Stimulated activated CD4-positive, alpha-beta T cell treated with anti-CD3 and anti-CD28 coated beads, Interleukin-2, amount 100 ng/mL, for 24 hours (primary cell): Measurements from ENCODE around the gene CNTLN.
"Not testable (repeated sequence)": the region's sequence is repeated elsewhere in the genome, so short reads cannot be mapped to it uniquely, and the experiment has no call there.

ENCODE experiments used
- DNase-seq, 2 donors: peaks; one replicate each; pipeline ENCODE4 v3.0.0-alpha.2; 2020

CNTLN gene

DNA sequence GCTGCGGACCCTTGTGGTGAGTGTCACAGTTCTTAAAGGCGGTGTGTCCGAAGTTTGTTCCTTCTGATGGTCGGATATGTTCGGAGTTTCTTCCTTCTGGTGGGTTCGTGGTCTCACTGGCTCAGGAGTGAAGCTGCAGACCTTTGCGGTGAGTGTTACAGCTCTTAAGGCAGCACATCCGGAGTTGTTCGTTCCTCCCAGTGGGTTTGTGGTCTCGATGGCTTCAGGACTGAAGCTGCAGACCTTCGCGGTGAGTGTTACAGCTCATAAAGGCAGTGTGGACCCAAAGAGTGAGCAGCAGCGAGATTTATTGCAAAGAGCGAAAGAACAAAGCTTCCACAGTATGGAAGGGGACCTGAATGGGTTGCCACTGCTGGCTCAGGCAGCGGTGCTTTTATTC, 42.7 kb downstream of the CNTLN start:
- not testable (repeated sequence) for DNase-seq

DNA sequence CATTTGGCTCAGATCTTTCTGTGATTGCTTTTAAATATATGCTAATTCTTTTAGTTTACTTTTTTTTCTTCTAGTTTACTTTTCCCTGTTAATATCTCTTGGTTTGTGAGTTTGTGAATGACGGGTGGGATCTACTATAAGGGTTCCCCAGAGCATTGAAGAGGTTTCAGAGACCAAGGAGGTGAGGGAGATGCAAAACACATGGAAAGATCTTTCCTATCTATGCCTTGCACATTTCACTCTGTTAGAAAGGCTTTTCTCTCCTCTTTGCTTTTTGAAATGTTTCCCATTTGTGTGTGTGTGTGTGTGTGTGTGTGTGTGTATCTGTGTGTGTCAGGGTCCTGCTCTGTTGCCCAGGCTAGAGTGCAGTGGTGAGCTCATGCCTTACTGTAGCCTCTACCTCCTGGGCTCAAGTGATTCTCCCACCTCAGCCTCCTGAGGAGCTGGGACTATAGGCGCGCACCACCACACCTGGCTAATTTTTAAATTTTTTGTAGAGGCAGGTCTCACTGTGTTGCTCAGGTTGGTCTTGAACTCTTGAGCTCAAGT, 50.7 kb downstream of the CNTLN start:
- no peak for DNase-seq

- DNase-seq, result no peak
These were observed 56.2 kb downstream of the CNTLN start for GRCh38 chr9:17191082-17191481.

GRCh38 chr9:17204611-17205152, 69.8 kb downstream of the CNTLN start:
- DNase-seq, result no peak

DNA sequence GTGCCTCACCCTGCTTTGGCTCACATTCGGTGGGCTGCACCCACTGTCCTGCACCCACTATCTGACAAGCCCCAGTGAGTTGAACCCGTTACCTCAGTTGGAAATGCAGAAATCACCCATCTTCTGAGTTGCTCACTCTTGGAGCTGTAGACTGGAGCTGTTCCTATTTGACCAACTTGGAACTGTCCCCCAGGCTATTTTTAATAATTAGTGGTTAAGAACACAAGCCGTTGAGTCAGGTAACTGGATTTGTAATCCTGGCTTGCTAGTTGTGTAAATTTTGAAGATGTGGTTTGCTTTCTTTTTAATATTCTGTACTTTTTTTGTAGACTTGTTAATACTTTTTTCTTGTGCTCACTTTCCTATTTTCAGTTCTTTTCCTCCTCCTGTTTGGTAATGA, 81.2 kb downstream of the CNTLN start:
- DNase-seq, result no peak

- DNase-seq, result no peak
These were observed 81.8 kb downstream of the CNTLN start for GRCh38 chr9:17216646-17217045.

GRCh38 chr9:17217272-17217671, 82.4 kb downstream of the CNTLN start:
- DNase-seq, result no peak

DNA sequence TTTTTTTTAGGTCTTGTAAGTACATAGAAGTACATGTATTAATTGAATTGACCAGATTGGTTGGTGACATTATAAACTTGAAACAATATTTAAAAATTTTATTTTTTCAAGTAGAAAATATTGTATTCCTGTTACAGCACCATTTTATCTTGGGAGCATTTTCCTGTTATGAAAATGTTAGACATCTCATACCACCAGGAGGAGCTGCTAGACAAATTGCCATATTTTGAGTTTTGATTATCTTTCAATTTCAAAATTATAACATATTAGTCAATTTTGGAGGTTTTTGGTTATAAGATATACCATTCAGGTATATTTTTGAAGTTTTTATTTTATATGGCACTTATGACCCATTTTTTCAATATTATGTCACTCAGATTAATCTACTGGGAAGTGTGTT, 84.4 kb downstream of the CNTLN start:
- no peak for DNase-seq

- no peak for DNase-seq
These were observed 88.1 kb downstream of the CNTLN start for GRCh38 chr9:17222932-17223331.

DNA sequence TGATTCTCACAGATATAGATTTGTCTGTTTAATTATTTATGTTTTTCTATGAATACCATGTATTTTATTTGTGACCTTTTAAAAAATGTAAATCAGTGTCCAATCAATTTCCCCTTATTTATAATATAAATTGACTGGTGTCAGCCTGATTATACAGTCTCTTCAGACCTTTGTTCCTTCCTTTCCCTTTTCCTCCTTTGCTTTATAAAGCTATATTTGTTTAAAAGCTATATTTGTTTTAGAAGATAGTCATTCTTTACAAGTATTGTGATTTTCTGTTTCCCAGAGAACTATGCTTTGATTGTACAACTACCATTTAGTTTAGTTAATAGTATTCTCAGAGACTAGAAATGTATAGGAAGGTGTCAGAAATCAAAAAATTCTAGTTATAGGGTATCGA, 90.6 kb downstream of the CNTLN start:
- DNase-seq, result no peak

GRCh38 chr9:17229945-17230560, 95.2 kb downstream of the CNTLN start:
- no peak for DNase-seq

DNA sequence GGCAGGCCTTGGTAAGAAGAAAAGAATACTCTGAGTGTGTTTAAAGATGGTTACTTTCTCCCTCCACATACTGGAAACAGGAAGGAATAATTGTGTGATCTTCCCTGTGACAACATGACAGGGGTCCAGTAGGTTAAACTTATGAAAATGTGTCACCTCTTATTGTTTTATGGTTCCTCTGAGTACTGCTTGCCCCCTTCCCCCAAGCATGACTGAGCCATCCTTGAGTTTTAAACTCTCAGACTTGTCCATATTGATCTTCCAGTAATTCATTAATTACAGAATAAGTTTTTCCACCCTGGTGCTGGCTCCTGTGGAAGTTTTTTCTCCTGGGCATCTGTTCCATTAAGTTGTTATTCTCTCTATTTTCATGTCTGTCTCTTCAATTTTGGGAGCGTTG, 95.8 kb downstream of the CNTLN start:
- no peak for DNase-seq

DNA sequence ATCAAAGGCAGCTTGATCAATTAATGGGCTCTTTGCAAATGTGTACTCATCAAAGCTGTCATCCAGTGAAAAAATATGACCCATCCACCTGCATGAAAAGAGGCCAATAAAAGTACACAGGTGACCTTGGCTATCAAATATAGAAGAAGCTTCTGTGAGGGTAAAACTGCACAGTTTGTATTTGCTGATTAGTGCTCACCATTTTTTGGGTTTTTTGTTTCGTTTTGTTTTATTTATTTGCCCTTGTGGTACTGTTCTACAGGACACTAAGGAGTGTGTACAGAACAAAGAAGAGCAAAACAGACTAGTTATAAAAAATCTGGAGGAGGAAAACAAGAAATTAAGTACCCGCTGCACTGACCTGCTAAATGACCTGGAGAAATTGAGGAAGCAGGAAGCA, 101.3 kb downstream of the CNTLN start:
- no peak for DNase-seq

DNA sequence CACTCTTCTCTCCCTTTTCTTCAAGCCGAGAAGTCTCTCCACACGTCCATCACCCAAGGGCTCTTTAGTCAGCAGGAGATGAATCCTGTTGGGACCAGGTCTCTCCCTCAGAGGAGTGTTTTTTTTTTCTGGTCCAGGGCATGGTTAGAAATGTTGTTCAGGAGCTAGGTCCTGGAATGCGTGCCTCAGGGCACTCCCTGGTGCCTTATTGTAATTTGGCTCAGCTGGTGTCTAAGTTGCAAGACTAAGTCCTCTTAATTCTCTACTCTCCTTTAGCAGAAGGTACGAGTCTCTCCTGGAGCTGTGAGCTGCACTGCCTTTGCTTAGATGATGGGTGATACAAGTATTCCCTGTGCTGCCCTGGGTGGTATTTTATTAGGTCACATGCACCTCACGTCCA, 111.9 kb downstream of the CNTLN start:
- no peak for DNase-seq

DNA sequence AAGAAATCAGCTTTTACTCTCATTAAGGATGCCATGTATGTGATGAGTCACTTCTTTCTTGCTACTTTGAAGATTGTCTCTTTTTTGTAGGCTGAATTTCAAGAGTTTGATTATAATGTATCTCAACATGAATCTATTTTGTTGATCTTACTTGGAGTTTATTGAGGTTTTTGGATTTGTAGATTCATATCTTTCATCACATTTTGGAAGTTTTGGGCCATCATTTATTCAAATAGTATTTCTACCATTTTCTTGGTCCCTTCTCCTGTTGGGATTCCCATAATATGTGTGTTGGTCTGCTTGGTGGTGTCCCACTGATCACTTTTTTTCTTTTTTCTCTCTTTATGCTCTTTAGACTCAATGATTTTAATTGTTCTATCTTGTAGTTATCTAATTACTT, 116.3 kb downstream of the CNTLN start:
- no peak for DNase-seq

DNA sequence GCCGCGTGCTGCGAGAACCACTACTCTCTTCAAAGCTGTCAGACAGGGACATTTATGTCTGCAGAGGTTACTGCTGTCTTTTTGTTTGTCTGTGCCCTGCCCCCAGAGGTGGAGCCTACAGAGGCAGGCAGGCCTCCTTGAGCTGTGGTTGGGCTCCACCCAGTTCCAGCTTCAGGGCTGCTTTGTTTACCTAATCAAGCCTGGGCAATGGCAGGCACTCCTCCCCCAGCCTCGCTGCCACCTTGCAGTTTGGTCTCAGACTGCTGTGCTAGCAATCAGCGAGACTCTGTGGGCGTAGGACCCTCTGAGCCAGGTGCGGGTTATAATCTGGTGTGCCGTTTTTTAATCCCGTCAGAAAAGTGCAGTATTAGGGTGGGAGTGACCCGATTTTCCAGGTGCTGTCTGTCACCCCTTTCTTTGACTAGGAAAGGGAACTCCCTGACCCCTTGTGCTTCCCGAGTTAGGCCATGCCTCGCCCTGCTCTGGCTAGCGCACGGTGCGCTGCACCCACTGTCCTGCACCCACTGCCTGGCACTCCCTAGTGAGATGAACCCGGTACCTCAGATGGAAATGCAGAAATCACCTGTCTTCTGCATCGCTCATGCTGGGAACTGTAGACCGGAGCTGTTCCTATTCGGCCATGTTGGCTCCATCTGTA, 133.8 kb downstream of the CNTLN start:
- DNase-seq, result not testable (repeated sequence)

DNA sequence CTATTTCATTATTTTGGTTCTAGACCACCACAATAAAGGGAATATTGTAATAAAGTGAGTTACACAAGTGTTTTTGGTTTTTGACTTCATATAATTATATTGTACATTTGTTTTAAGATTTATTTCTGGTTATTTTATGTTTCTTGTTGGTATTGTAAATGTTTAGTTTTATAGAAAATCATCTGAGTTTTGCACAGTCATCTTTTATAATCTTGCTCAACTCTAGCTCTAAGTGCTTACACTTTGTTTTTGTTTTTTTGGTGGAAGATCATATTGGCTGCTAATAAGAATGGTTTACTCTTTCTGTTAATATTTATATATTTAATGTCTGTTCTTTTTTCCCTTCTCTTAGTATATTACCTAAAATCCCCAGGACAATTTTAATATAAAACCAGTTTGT, 135.0 kb downstream of the CNTLN start:
- DNase-seq, result no peak

DNA sequence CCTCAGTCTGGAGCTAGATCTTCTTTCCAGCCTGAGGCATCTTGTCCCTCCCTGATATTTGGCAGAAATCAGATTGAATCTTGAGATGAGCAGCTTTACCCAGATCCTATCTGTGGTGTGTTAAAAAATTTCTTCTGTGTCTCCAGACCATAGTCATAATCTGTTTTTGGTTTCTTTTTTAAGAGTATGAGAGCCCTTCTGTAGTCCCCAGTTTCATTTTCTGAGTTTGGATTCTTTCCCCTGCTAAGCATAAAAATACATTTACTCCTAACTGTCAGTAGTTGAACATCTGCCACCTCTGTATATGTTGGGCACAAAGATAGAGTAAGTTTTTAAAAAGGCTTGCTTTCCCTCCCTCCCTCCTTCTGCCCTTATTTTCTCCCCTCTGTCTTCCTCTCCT, 137.7 kb downstream of the CNTLN start:
- no peak for DNase-seq

DNA sequence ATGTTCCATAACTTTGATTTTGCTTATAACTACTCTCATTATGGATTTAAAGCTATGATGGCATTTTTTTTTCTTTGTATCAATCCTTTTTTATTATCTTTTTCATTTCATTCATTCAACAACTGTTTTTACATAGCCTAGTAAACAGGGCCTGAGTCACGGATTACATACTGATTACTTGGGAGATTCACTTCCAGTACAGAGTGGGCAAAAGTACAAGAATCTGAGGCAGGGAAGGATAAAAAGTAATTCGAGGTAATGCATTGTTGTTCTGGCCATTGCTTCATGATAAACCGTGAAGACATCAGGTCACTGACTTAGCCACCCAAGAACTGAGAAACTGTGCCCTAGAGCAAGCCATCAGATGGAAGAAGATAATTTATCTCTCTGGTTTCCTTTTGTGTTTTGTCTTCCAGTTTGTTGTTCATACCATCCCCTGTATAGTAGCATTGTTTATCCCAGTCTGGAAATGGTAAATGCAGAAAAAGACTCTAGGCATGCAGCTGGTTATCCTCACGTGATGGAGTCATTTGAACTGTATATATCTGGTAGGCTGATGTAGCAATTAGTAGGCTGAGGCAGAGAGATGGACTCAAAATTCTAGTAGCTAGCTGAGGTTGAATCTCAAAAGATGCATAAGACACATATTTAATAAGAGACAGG, 145.6 kb downstream of the CNTLN start:
- DNase-seq, result no peak

GRCh38 chr9:17290673-17291072, 155.8 kb downstream of the CNTLN start:
- DNase-seq, result not testable (repeated sequence)

DNA sequence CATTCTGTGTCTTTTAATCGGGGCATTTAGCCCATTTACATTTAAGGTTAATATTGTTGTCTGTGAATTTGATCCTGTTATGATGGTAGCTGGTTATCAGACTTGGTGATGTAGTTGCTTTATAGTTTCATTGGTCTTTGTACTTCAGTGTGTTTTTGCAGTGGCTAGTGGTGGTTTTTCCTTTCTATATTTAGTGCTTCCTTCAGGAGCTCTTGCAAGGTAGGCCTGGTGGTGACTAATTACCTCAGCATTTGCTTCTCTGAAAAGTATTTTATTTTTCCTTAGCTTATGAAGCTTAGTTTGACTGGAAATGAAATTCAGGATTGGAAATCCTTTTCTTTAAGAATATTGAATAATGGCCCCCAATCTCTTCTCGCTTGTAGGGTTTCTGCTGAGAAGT, 156.9 kb downstream of the CNTLN start:
- DNase-seq, result no peak

DNA sequence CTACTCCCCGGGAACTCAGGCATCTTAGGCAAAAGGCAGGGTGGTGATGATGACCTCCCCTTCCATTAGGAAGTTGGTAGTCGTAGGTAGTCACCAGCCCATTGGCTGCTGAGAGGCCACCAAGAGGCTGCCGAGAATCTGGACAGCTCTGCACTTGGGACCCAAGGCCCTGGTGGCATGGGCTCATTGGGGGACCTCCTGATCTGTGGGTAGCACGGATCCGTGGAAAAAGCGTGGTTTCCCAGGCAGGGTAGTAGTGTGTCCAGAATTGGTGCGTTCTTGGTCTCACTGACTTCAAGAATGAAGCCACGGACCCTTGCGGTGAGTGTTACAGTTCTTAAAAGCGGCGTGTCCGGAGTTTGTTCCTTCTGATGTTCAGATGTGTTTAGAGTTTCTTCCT, 158.8 kb downstream of the CNTLN start:
- DNase-seq, result no peak

GRCh38 chr9:17294822-17295624, 160.2 kb downstream of the CNTLN start:
- DNase-seq, result no peak
